ENCODE results near the gene OPN3.

OPN3 gene

DNA sequence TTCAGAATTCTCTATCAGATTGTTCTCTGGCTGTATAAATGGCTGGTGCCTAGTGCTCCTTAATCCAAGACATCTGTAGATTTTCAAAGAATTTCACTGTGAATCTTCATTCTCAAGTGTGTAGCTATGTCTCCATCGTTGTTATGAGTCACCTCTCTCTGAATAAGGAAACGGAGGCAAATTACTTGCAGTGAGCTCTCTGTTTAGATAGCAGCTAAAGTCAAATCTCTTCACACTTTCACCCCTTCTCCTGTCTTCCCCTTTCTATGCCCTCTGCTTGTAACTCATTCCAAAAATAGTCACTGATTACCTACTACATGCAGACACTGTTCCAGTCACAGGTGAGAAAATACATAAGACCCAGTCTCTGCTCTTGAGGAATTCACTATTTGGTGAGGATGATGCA, 39.7 kb downstream of the OPN3 start:
- DNase-seq (ENCODE audit: insufficient read length, low spot score) (no peak), FAIRE-seq (peak; percentile 89)
- no peak for TF ChIP-seq PAX5 (IDR thresholded peaks at IDR 0.05; ENCODE audit: insufficient read depth, low read length, severe bottlenecking)
- TF ChIP-seq POU2F2 (IDR thresholded peaks at IDR 0.05; ENCODE audit: low read depth, low read length) = no peak
- peak; percentile 61 for TF ChIP-seq SPI1 (IDR thresholded peaks at IDR 0.05; ENCODE audit: low read depth, low read length)
- TF ChIP-seq POLR2AphosphoS5 (IDR thresholded peaks at IDR 0.05; ENCODE audit: low read depth, low read length) = no peak
- no peak for TF ChIP-seq TAF1 (IDR thresholded peaks at IDR 0.05; ENCODE audit: low read depth, low read length)

DNA sequence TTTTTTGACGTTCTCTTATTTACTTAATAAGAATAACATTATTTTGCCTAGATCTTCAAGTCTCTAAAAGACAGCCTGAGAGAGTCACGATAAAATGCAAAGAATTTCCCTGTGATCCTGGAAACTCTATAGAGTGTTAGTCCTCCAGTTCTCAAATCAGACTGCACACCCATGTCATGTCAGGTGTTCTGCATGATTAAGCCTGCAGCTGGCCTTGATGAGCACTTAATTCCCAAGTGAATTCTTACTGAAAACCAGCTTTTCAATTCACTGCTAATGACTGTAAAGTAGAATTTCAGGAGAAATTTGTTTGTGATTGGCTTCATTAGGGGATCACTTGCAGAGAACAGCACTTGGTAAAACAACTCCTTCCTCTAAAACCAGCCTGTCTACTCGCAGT, 41.9 kb downstream of the OPN3 start:
- TF ChIP-seq PAX5 (IDR thresholded peaks at IDR 0.05; ENCODE audit: insufficient read depth, low read length, severe bottlenecking) (peak; percentile 3), SPI1 (IDR thresholded peaks at IDR 0.05; ENCODE audit: low read depth, low read length) (no peak), POLR2A (IDR thresholded peaks at IDR 0.05; ENCODE audit: low read depth, low read length) (no peak)
- FAIRE-seq (peak; percentile 43), DNase-seq (ENCODE audit: insufficient read length, low spot score) (no peak)

DNA sequence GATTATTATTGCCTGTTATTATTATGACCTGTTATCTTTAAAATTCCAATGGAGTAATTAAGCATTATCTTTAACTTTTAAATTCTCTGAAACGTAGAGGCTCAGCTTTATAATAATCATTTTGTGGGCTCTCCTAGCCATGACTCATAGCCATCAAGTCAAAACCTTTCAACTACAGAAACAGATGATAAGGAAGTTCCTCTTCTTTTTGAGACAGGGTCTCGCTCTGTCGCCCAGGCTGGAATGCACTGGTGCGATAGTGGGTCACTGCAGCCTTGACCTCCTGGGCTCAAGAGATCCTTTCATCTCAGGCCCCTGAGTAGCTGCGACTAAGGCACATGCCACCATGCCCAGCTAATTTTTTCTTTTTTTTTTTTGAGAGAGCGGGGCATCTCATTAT, 43.5 kb downstream of the OPN3 start:
- TF ChIP-seq POLR2AphosphoS5 (IDR thresholded peaks at IDR 0.05; ENCODE audit: low read depth, low read length) (no peak), POLR2A (IDR thresholded peaks at IDR 0.05; ENCODE audit: low read depth, low read length) (no peak), PAX5 (IDR thresholded peaks at IDR 0.05; ENCODE audit: insufficient read depth, low read length, severe bottlenecking) (no peak), POU2F2 (IDR thresholded peaks at IDR 0.05; ENCODE audit: low read depth, low read length) (no peak), TAF1 (IDR thresholded peaks at IDR 0.05; ENCODE audit: low read depth, low read length) (no peak), SPI1 (IDR thresholded peaks at IDR 0.05; ENCODE audit: low read depth, low read length) (no peak)
- FAIRE-seq = no peak
- no peak for DNase-seq (ENCODE audit: insufficient read length, low spot score)

DNA sequence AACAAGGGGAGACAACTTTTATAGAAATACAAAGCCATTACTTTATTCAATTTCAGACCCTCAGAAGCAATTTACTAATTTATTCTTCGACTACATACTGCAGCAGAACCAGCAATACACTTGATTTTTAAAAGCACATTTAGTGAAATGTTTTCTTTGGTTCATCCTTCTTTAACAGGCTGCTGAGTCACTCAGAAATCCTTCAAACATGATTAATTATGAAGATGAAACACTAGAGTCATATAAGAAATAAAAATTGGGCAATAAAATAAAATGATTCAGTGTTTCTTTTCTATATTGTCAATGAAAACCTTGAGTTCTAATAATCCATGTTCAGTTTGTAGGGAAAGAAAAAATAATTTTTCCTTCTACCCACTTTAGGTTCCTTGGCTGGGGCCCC, 47.0 kb downstream of the OPN3 start:
- TF ChIP-seq PAX5 (IDR thresholded peaks at IDR 0.05; ENCODE audit: insufficient read depth, low read length, severe bottlenecking) (no peak), POLR2AphosphoS5 (IDR thresholded peaks at IDR 0.05; ENCODE audit: low read depth, low read length) (no peak), TAF1 (IDR thresholded peaks at IDR 0.05; ENCODE audit: low read depth, low read length) (no peak), POLR2A (IDR thresholded peaks at IDR 0.05; ENCODE audit: low read depth, low read length) (no peak), POU2F2 (IDR thresholded peaks at IDR 0.05; ENCODE audit: low read depth, low read length) (no peak), SPI1 (IDR thresholded peaks at IDR 0.05; ENCODE audit: low read depth, low read length) (no peak)
- DNase-seq (ENCODE audit: insufficient read length, low spot score) = no peak
- FAIRE-seq = no peak

DNA sequence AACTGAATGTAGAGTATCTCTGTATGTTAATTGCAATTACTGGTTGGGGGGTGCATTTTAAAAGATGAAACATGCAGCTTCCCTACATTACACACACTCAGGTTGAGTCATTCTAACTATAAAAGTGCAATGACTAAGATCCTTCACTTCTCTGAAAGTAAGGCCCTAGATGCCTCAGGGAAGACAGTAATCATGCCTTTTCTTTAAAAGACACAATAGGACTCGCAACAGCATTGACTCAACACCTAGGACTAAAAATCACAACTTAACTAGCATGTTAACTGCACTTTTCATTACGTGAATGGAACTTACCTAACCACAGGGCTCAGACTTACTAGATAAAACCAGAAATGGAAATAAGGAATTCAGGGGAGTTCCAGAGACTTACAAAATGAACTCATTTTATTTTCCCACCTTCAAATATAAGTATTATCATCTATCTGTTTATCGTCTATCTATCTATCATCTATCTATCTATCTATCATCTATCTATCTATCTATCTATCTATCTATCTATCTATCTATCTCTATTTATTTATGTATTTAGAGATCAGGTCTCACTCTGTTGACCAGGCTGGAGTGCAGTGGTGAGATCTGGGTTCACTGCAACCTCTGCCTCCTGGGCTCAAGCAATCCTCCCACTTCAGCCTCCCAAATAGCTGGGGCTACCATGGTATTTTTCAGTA, 47.8 kb downstream of the OPN3 start:
- TF ChIP-seq PAX5 (IDR thresholded peaks at IDR 0.05; ENCODE audit: insufficient read depth, low read length, severe bottlenecking) (no peak), POU2F2 (IDR thresholded peaks at IDR 0.05; ENCODE audit: low read depth, low read length) (no peak), POLR2AphosphoS5 (IDR thresholded peaks at IDR 0.05; ENCODE audit: low read depth, low read length) (no peak), POLR2A (IDR thresholded peaks at IDR 0.05; ENCODE audit: low read depth, low read length) (no peak), SPI1 (IDR thresholded peaks at IDR 0.05; ENCODE audit: low read depth, low read length) (no peak), TAF1 (IDR thresholded peaks at IDR 0.05; ENCODE audit: low read depth, low read length) (no peak)
- DNase-seq (ENCODE audit: insufficient read length, low spot score) = no peak
- FAIRE-seq = peak; percentile 20

DNA sequence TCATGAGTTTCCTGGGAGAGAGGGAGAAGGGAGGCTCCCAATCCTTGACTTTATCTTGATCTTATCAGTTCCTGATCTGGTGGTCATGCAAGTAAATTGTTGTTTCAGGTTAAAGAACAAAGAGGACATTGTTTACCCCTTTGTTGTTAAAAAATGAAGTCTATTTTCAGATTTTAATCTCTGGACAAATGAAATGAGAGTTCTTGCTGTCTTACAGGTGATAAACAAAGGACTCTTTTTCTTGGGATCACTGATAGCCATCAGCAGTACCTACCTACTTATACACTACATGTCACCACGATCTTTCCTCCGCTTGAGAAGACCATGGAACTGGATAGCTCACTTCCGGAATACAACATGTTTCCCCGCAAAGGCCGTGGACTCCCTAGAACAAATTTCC, 48.4 kb downstream of the OPN3 start:
- DNase-seq (ENCODE audit: insufficient read length, low spot score) (no peak), FAIRE-seq (no peak)
- TF ChIP-seq POU2F2 (IDR thresholded peaks at IDR 0.05; ENCODE audit: low read depth, low read length) (no peak), POLR2A (IDR thresholded peaks at IDR 0.05; ENCODE audit: low read depth, low read length) (no peak), PAX5 (IDR thresholded peaks at IDR 0.05; ENCODE audit: insufficient read depth, low read length, severe bottlenecking) (no peak), POLR2AphosphoS5 (IDR thresholded peaks at IDR 0.05; ENCODE audit: low read depth, low read length) (no peak), TAF1 (IDR thresholded peaks at IDR 0.05; ENCODE audit: low read depth, low read length) (no peak), SPI1 (IDR thresholded peaks at IDR 0.05; ENCODE audit: low read depth, low read length) (no peak)

DNA sequence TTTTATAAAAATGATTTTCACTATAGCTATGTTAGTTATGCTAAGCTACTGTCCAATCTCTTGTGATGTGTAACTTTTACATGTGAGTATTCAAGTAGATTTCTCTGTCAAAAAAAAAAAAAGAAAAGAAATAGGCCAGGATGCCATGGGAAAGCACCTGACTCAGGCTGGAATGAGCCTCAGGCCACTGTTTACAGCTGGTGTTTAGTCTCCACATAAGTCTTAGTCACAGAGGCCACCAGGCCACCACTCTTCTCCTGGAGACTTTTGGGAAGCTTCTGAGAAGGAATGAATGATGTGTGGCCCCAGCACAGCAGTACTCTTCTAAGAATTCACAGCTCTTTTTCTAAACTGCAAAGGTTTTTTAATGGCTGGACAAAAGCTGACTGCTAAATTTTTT, 48.9 kb downstream of the OPN3 start:
- TF ChIP-seq TAF1 (IDR thresholded peaks at IDR 0.05; ENCODE audit: low read depth, low read length) (no peak), SPI1 (IDR thresholded peaks at IDR 0.05; ENCODE audit: low read depth, low read length) (no peak), PAX5 (IDR thresholded peaks at IDR 0.05; ENCODE audit: insufficient read depth, low read length, severe bottlenecking) (no peak), POU2F2 (IDR thresholded peaks at IDR 0.05; ENCODE audit: low read depth, low read length) (no peak), POLR2AphosphoS5 (IDR thresholded peaks at IDR 0.05; ENCODE audit: low read depth, low read length) (no peak), POLR2A (IDR thresholded peaks at IDR 0.05; ENCODE audit: low read depth, low read length) (no peak)
- no peak for DNase-seq (ENCODE audit: insufficient read length, low spot score)
- no peak for FAIRE-seq

DNA sequence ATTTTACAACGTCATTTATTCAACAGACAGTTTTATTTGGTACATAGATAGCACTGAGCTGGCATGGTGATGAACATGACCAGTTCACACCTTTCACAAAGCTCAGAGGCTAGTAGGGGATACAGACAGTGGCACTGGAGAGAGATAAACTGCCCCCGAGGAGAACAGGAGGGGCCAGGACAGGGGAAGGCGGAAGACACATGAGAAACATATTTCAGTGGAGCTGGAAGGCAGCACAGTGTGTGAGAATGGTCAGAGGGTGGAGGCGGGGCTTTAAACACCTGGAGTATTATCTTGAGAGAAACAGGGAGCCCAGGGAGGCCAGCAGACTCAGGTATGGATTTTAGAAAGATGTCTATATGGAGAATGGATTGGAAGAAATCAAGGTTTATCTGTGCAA, 49.5 kb downstream of the OPN3 start:
- DNase-seq (ENCODE audit: insufficient read length, low spot score) = no peak
- TF ChIP-seq PAX5 (IDR thresholded peaks at IDR 0.05; ENCODE audit: insufficient read depth, low read length, severe bottlenecking) = no peak
- no peak for TF ChIP-seq SPI1 (IDR thresholded peaks at IDR 0.05; ENCODE audit: low read depth, low read length)
- no peak for TF ChIP-seq POLR2AphosphoS5 (IDR thresholded peaks at IDR 0.05; ENCODE audit: low read depth, low read length)
- no peak for TF ChIP-seq POU2F2 (IDR thresholded peaks at IDR 0.05; ENCODE audit: low read depth, low read length)
- no peak for TF ChIP-seq POLR2A (IDR thresholded peaks at IDR 0.05; ENCODE audit: low read depth, low read length)
- TF ChIP-seq TAF1 (IDR thresholded peaks at IDR 0.05; ENCODE audit: low read depth, low read length) = no peak
- FAIRE-seq = no peak

DNA sequence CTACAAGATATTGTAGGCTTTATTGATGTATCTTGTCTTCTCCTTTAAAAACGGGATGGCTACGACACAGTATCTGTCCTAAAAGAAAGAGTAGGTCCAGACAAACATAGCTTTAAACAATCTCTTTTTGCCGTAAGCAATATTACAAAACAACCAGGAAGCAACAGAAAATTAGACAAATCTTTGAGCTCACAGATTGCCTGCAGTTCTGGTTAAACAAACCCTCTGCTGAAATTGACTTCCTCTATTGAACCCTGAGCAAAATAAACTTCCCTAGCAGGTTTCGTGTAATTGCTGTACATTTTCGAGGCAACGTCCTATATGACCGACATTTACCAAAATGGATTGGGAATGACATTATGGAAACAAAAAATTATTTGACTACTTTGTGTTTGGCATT, 50.6 kb downstream of the OPN3 start:
- DNase-seq (ENCODE audit: insufficient read length, low spot score) = no peak
- TF ChIP-seq POLR2AphosphoS5 (IDR thresholded peaks at IDR 0.05; ENCODE audit: low read depth, low read length) = no peak
- TF ChIP-seq POLR2A (IDR thresholded peaks at IDR 0.05; ENCODE audit: low read depth, low read length) = no peak
- TF ChIP-seq POU2F2 (IDR thresholded peaks at IDR 0.05; ENCODE audit: low read depth, low read length) = no peak
- no peak for TF ChIP-seq TAF1 (IDR thresholded peaks at IDR 0.05; ENCODE audit: low read depth, low read length)
- no peak for TF ChIP-seq PAX5 (IDR thresholded peaks at IDR 0.05; ENCODE audit: insufficient read depth, low read length, severe bottlenecking)
- TF ChIP-seq SPI1 (IDR thresholded peaks at IDR 0.05; ENCODE audit: low read depth, low read length) = no peak
- FAIRE-seq = no peak

Data from GM12891 (cell line).